Stimulated activated CD8-positive, alpha-beta memory T cell treated with anti-CD3 and anti-CD28 coated beads, Interleukin-15, amount 100 ng/mL, for 24 hours (primary cell): ENCODE results near the gene NPDC1.

ENCODE experiments used
- DNase-seq: peaks from one replicate; pipeline ENCODE4 v3.0.0-alpha.2; 2020; ENCODE audit warnings: low read depth

The NPDC1 gene

GRCh38 chr9:137025517-137025966 lies 20.4 kb downstream of the NPDC1 start:
- DNase-seq: no peak

- DNase-seq: no peak
These were observed 22.4 kb downstream of the NPDC1 start for GRCh38 chr9:137023583-137023991.

GRCh38 chr9:137023157-137023556 lies 22.8 kb downstream of the NPDC1 start:
- DNase-seq: no peak

GRCh38 chr9:137022662-137023008 lies 23.3 kb downstream of the NPDC1 start:
- no peak for DNase-seq

GRCh38 chr9:137021979-137022661 lies 23.9 kb downstream of the NPDC1 start:
- DNase-seq: peak; percentile 37

- no peak for DNase-seq
These were observed 24.4 kb downstream of the NPDC1 start for GRCh38 chr9:137021568-137021978.

GRCh38 chr9:137020771-137021567 lies 25.0 kb downstream of the NPDC1 start:
- DNase-seq: no peak

- no peak for DNase-seq
These were observed 25.9 kb downstream of the NPDC1 start for GRCh38 chr9:137019891-137020683.

- no peak for DNase-seq
These were observed 27.0 kb downstream of the NPDC1 start for GRCh38 chr9:137018761-137019559.

- DNase-seq: no peak
These were observed 28.0 kb downstream of the NPDC1 start for GRCh38 chr9:137017791-137018497.

- no peak for DNase-seq
These were observed 28.9 kb downstream of the NPDC1 start for GRCh38 chr9:137017071-137017470.

GRCh38 chr9:137016436-137016835 lies 29.5 kb downstream of the NPDC1 start:
- no peak for DNase-seq

- no peak for DNase-seq
These were observed 30.0 kb downstream of the NPDC1 start for GRCh38 chr9:137015976-137016375.

GRCh38 chr9:137015540-137015930 lies 30.4 kb downstream of the NPDC1 start:
- no peak for DNase-seq

- no peak for DNase-seq
These were observed 31.0 kb downstream of the NPDC1 start for GRCh38 chr9:137014776-137015539.

GRCh38 chr9:137014166-137014565 lies 31.8 kb downstream of the NPDC1 start:
- no peak for DNase-seq

GRCh38 chr9:137013571-137013940 lies 32.4 kb downstream of the NPDC1 start:
- DNase-seq: no peak

GRCh38 chr9:137012694-137013570 lies 33.0 kb downstream of the NPDC1 start:
- DNase-seq: no peak

- no peak for DNase-seq
These were observed 33.9 kb downstream of the NPDC1 start for GRCh38 chr9:137011907-137012675.
